WERI-Rb-1 (cell line): ENCODE results near the gene C17orf107.

Source experiments
- DNase-seq: peaks from one replicate; pipeline ENCODE4 v3.0.0-alpha.2; 2020
- H3K27ac ChIP-seq: fragments of 250-450 bp; sonication (Bioruptor Pico); 2 replicates; pipeline ENCODE4 v1.5.1; 2020; ENCODE audit warnings: mild to moderate bottlenecking, moderate library complexity
- H3K27me3 ChIP-seq: fragments of 250-450 bp; sonication (Bioruptor Pico); 2 replicates; pipeline ENCODE4 v1.5.1; 2021; ENCODE audit warnings: mild to moderate bottlenecking, low read depth, moderate library complexity; ENCODE audit not compliant: insufficient read depth, severe bottlenecking
- H3K36me3 ChIP-seq: fragments of 250-450 bp; sonication (Bioruptor Pico); 2 replicates; pipeline ENCODE4 v1.5.1; 2020; ENCODE audit warnings: mild to moderate bottlenecking, moderate library complexity
- H3K4me3 ChIP-seq: 2 replicates; pipeline ENCODE4 v1.5.1; 2011; ENCODE audit warnings: low read depth, mild to moderate bottlenecking, control low read depth, low read length
- H3K9me3 ChIP-seq: fragments of 250-450 bp; sonication (Bioruptor Pico); 2 replicates; pipeline ENCODE4 v1.5.1; 2021; ENCODE audit warnings: mild to moderate bottlenecking, moderate library complexity; ENCODE audit not compliant: severe bottlenecking
- TF ChIP-seq, protein P1 (sequence below): IDR thresholded peaks from 2 replicates; pipeline ENCODE4 v1.5.1; 2011; ENCODE audit warnings: low read depth, mild to moderate bottlenecking, control low read depth, inconsistent platforms, low read length

The C17orf107 gene

DNA sequence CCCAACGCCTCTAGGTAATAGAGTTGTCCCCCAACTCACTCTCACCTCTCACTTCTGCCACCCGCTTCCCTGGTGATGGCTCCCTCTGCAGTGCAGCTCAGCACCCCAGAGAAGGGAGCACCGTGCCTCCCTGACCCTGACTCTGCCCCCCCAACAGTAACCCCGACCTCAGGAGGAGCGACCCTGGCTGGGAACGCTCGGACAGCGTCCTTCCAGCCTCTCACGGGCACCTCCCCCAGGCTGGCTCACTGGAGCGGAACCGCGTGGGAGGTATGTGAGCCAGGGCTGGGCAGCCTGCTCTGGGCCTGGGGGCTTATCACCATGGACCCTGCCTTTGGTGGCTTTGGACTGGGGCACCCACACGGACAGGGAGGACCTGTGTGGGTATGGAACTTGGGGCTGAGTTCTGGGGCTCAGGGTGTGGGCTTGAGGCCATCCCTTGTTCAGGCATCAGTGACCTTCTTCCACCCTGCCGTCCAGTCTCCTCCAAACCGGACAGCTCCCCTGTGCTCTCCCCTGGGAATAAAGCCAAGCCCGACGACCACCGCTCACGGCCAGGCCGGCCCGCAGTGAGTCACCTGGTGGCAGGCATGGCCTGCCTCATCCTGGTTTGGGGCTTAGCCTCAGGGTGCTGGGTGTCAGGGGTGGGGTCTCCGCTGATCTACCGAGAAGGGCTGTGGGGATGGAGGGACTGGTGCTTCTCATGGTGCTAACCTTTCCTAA lies 6.7 kb upstream of the C17orf107 start:
- TF ChIP-seq, protein P1, sequence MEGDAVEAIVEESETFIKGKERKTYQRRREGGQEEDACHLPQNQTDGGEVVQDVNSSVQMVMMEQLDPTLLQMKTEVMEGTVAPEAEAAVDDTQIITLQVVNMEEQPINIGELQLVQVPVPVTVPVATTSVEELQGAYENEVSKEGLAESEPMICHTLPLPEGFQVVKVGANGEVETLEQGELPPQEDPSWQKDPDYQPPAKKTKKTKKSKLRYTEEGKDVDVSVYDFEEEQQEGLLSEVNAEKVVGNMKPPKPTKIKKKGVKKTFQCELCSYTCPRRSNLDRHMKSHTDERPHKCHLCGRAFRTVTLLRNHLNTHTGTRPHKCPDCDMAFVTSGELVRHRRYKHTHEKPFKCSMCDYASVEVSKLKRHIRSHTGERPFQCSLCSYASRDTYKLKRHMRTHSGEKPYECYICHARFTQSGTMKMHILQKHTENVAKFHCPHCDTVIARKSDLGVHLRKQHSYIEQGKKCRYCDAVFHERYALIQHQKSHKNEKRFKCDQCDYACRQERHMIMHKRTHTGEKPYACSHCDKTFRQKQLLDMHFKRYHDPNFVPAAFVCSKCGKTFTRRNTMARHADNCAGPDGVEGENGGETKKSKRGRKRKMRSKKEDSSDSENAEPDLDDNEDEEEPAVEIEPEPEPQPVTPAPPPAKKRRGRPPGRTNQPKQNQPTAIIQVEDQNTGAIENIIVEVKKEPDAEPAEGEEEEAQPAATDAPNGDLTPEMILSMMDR, result no peak
- no peak overlapping the region for H3K4me3 ChIP-seq
- H3K36me3 ChIP-seq, result peaks cover 90% of the 10 kb centered on the region
- DNase-seq, result no peak
- H3K27ac ChIP-seq, result peak overlapping the region; percentile 20; the same call in 1 of the 2 replicates
- H3K27me3 ChIP-seq, result no peaks in the 10 kb centered on the region
- H3K9me3 ChIP-seq, result no peaks in the 10 kb centered on the region

DNA sequence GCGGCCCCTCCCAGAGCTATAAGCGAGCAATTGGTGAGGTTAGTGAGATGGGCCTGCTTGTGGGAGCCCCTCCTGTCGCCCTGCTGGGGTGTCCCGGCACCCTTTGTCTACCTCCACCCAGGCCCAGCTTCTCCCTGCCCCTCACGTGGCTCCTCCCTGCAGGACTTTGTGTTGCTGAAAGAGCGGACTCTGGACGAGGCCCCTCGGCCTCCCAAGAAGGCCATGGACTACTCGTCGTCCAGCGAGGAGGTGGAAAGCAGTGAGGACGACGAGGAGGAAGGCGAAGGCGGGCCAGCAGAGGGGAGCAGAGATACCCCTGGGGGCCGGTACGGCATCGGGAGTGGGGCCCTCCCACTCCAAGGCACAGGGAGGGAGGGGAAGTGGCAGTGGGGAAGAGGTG lies 6.1 kb upstream of the C17orf107 start:
- no peak for DNase-seq
- peaks cover 87% of the 10 kb centered on the region for H3K36me3 ChIP-seq
- H3K9me3 ChIP-seq, result no peaks in the 10 kb centered on the region
- no peak overlapping the region for H3K4me3 ChIP-seq
- no peaks in the 10 kb centered on the region for H3K27me3 ChIP-seq
- H3K27ac ChIP-seq, result peak overlapping the region; percentile 20; the same call in 1 of the 2 replicates
- TF ChIP-seq, protein P1, result no peak

DNA sequence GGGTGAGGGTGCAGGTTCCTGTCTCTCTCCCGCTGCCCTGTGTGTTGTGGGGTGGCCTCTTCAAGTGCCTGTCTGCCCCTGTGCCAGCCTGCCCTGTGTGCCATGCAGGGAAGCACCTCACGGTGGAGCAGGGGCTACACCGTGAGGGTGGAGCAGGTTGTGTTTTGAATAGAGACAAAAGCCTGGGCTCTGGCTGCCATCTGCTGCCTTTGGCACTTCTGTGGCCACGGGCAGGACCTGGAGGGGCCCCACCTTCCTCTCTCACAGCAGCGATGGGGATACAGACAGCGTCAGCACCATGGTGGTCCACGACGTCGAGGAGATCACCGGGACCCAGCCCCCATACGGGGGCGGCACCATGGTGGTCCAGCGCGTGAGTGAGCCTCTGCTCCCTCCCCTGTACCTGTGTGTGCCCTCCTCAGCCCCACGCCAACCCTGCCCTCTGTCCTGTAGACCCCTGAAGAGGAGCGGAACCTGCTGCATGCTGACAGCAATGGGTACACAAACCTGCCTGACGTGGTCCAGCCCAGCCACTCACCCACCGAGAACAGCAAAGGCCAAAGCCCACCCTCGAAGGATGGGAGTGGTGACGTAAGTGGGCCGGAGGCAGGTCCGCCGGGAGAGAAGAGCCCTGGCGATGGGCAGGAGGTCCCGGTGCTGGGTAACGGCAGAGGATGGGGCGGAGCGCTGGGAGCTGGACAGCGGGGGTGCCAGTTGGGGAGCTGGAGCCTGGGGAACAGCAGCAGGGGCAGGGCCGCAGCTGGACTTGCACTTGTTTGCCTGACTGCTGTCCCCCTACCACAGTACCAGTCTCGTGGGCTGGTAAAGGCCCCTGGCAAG lies 5.4 kb upstream of the C17orf107 start:
- H3K4me3 ChIP-seq, result no peak overlapping the region
- H3K36me3 ChIP-seq, result peaks cover 88% of the 10 kb centered on the region
- H3K9me3 ChIP-seq, result no peaks in the 10 kb centered on the region
- no peaks in the 10 kb centered on the region for H3K27me3 ChIP-seq
- H3K27ac ChIP-seq, result peak overlapping the region; percentile 20; the same call in 1 of the 2 replicates
- TF ChIP-seq, protein P1, result no peak
- DNase-seq, result no peak

DNA sequence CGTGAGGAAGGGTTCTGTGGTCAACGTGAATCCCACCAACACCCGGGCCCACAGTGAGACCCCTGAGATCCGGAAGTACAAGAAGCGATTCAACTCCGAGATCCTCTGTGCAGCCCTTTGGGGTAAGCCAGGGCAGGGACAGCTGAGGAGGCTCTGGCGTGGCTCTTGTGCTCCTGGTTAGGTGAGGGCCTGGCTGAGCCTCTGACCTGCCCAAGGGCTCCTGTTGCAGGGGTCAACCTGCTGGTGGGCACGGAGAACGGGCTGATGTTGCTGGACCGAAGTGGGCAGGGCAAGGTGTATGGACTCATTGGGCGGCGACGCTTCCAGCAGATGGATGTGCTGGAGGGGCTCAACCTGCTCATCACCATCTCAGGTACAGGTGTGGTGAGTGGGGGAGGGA lies 4.2 kb upstream of the C17orf107 start:
- no peaks in the 10 kb centered on the region for H3K9me3 ChIP-seq
- TF ChIP-seq, protein P1, result no peak
- H3K36me3 ChIP-seq, result peaks cover 94% of the 10 kb centered on the region
- H3K27ac ChIP-seq, result peak overlapping the region; percentile 63
- no peak for DNase-seq
- H3K4me3 ChIP-seq, result no peak overlapping the region
- H3K27me3 ChIP-seq, result no peaks in the 10 kb centered on the region

DNA sequence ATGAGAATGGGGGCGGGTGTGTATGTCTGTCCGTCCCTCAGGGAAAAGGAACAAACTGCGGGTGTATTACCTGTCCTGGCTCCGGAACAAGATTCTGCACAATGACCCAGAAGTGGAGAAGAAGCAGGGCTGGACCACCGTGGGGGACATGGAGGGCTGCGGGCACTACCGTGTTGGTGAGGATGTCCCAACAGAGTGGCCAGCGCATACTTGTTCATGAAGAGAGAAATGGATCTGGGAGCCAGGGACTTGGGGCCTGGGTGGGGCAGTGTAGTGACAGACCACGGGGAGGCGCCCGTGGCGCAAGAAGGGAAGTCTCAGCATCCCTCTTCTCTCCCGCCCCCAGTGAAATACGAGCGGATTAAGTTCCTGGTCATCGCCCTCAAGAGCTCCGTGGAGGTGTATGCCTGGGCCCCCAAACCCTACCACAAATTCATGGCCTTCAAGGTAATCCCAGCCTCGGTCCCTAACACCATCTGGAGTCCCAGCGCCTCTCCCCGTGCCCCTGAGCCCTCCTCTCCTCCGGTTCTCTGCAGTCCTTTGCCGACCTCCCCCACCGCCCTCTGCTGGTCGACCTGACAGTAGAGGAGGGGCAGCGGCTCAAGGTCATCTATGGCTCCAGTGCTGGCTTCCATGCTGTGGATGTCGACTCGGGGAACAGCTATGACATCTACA lies 3.5 kb upstream of the C17orf107 start:
- peak; percentile 93 for DNase-seq
- TF ChIP-seq, protein P1, result peak; percentile 85
- Histone ChIP-seq H3K9me3 (no peaks in the 10 kb centered on the region), H3K27me3 (no peaks in the 10 kb centered on the region), H3K36me3 (peaks cover 94% of the 10 kb centered on the region), H3K4me3 (no peak overlapping the region), H3K27ac (peak overlapping the region; percentile 63)
